Loucy (cell line): Measurements from ENCODE around the gene SPRR1A.

ENCODE experiments used
- H2AFZ ChIP-seq: fragments of 200-600 bp; sonication (generic); 2 replicates; pipeline ENCODE4 v1.6.0; 2016; ENCODE audit warnings: antibody characterized with exemption, mild to moderate bottlenecking, low read length, moderate library complexity
- H3F3A ChIP-seq: fragments of 200-600 bp; 2 replicates; pipeline ENCODE4 v1.6.0; 2016; ENCODE audit warnings: antibody characterized with exemption, low read depth, mild to moderate bottlenecking
- H3K27me3 ChIP-seq: fragments of 200-600 bp; sonication (generic); 2 replicates; pipeline ENCODE4 v1.6.1; 2014; ENCODE audit warnings: low read length, mild to moderate bottlenecking; ENCODE audit not compliant: insufficient read depth, poor library complexity, severe bottlenecking
- H3K36me3 ChIP-seq: fragments of 200-600 bp; sonication (generic); 2 replicates; pipeline ENCODE4 v1.6.1; 2016; ENCODE audit warnings: low read length; ENCODE audit not compliant: insufficient read depth
- H3K4me1 ChIP-seq: fragments of 200-600 bp; sonication (generic); 2 replicates; pipeline ENCODE4 v1.5.1; 2014; ENCODE audit warnings: low read length, mild to moderate bottlenecking; ENCODE audit not compliant: insufficient read depth, poor library complexity, severe bottlenecking
- H3K4me2 ChIP-seq: fragments of 200-600 bp; sonication (generic); 2 replicates; pipeline ENCODE4 v1.6.0; 2014; ENCODE audit warnings: antibody characterized with exemption, low read length, low read depth, mild to moderate bottlenecking; ENCODE audit not compliant: poor library complexity, severe bottlenecking
- H3K4me3 ChIP-seq: fragments of 200-600 bp; sonication (generic); 2 replicates; pipeline ENCODE4 v1.5.1; 2014; ENCODE audit warnings: low read length, mild to moderate bottlenecking, mixed read lengths; ENCODE audit not compliant: poor library complexity, severe bottlenecking
- H3K79me2 ChIP-seq: fragments of 200-600 bp; sonication (generic); 2 replicates; pipeline ENCODE4 v1.6.1; 2014; ENCODE audit warnings: low read length; ENCODE audit not compliant: insufficient read depth
- H3K9ac ChIP-seq: fragments of 200-600 bp; sonication (generic); 2 replicates; pipeline ENCODE4 v1.6.0; 2014; ENCODE audit warnings: mild to moderate bottlenecking, low read depth, low read length, moderate library complexity; ENCODE audit not compliant: poor library complexity, severe bottlenecking
- H3K9me2 ChIP-seq: fragments of 200-600 bp; sonication (generic); replicated peaks from 2 replicates; pipeline ENCODE4 v1.6.1; 2016; ENCODE audit warnings: low read depth, low read length, mixed read lengths
- H3K9me3 ChIP-seq: fragments of 200-600 bp; sonication (generic); 2 replicates; pipeline ENCODE4 v1.6.1; 2014; ENCODE audit warnings: mild to moderate bottlenecking, antibody characterized with exemption, low read length, low read depth; ENCODE audit not compliant: insufficient read depth
- H4K20me1 ChIP-seq: fragments of 200-600 bp; sonication (generic); 2 replicates; pipeline ENCODE4 v1.6.0; 2014; ENCODE audit warnings: antibody characterized with exemption, low read length, mild to moderate bottlenecking; ENCODE audit not compliant: insufficient read depth, poor library complexity, severe bottlenecking
- EZH2phosphoT487 ChIP-seq: fragments of 200-600 bp; IDR thresholded peaks from 2 replicates; pipeline ENCODE4 v1.6.1; 2018; ENCODE audit warnings: antibody characterized with exemption, mild to moderate bottlenecking, moderate library complexity, borderline replicate concordance
- TF ChIP-seq, protein P1 (sequence below): fragments of 200-600 bp; sonication (generic); conservative IDR thresholded peaks from 2 replicates; pipeline ENCODE4 v1.5.1; 2014; ENCODE audit warnings: mild to moderate bottlenecking, antibody characterized with exemption, low read length

SPRR1A gene

GRCh38 chr1:153024413-153024812, 40.5 kb downstream of the SPRR1A start:
- Histone ChIP-seq H3K4me2 (no peak overlapping the region), H3F3A (no peaks in the 10 kb centered on the region), H3K4me1 (no peaks in the 10 kb centered on the region), H3K79me2 (no peaks in the 10 kb centered on the region), H2AFZ (no peak overlapping the region), H3K4me3 (no peak overlapping the region), H3K9ac (no peak overlapping the region), H3K36me3 (no peaks in the 10 kb centered on the region), H3K27me3 (no peaks in the 10 kb centered on the region), H4K20me1 (no peaks in the 10 kb centered on the region), H3K9me3 (no peaks in the 10 kb centered on the region), H3K9me2 (no peaks in the 10 kb centered on the region)
- no peak for TF ChIP-seq EZH2phosphoT487
- TF ChIP-seq, protein P1, sequence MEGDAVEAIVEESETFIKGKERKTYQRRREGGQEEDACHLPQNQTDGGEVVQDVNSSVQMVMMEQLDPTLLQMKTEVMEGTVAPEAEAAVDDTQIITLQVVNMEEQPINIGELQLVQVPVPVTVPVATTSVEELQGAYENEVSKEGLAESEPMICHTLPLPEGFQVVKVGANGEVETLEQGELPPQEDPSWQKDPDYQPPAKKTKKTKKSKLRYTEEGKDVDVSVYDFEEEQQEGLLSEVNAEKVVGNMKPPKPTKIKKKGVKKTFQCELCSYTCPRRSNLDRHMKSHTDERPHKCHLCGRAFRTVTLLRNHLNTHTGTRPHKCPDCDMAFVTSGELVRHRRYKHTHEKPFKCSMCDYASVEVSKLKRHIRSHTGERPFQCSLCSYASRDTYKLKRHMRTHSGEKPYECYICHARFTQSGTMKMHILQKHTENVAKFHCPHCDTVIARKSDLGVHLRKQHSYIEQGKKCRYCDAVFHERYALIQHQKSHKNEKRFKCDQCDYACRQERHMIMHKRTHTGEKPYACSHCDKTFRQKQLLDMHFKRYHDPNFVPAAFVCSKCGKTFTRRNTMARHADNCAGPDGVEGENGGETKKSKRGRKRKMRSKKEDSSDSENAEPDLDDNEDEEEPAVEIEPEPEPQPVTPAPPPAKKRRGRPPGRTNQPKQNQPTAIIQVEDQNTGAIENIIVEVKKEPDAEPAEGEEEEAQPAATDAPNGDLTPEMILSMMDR = no peak

GRCh38 chr1:153025797-153026196, 41.9 kb downstream of the SPRR1A start:
- no peaks in the 10 kb centered on the region for H3K79me2 ChIP-seq
- no peaks in the 10 kb centered on the region for H3K4me1 ChIP-seq
- H2AFZ ChIP-seq = no peak overlapping the region
- TF ChIP-seq, protein P1 = no peak
- H3K9ac ChIP-seq = no peak overlapping the region
- no peak overlapping the region for H3K4me2 ChIP-seq
- no peak overlapping the region for H3K4me3 ChIP-seq
- no peaks in the 10 kb centered on the region for H3F3A ChIP-seq
- H4K20me1 ChIP-seq = no peaks in the 10 kb centered on the region
- no peaks in the 10 kb centered on the region for H3K9me3 ChIP-seq
- H3K36me3 ChIP-seq = no peaks in the 10 kb centered on the region
- H3K27me3 ChIP-seq = no peaks in the 10 kb centered on the region
- H3K9me2 ChIP-seq = no peaks in the 10 kb centered on the region

DNA sequence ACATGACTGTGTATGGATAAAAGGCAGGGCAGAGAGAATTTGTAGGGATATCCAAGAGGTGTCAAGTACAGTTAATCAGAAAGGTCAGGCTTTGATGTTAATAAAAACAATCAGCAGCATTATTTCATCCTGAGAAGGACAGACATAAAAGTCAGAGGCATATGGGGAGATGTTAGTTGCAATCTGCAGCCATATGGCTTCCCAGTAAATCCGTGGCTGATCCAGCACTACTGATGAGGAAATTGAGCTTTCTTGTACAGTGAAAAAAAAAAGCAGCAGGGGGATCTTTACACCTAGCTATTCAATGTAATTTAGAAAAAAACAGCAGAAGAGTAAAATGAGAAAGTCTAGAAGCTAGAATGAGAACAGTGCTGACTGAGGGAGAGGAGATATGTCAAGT, 44.9 kb downstream of the SPRR1A start:
- Histone ChIP-seq H3K9me2 (no peaks in the 10 kb centered on the region), H3F3A (no peaks in the 10 kb centered on the region), H3K9me3 (no peaks in the 10 kb centered on the region), H3K4me3 (no peak overlapping the region), H2AFZ (no peak overlapping the region), H4K20me1 (no peaks in the 10 kb centered on the region), H3K4me2 (no peak overlapping the region), H3K27me3 (no peaks in the 10 kb centered on the region), H3K36me3 (no peaks in the 10 kb centered on the region), H3K9ac (no peak overlapping the region), H3K79me2 (no peaks in the 10 kb centered on the region), H3K4me1 (no peaks in the 10 kb centered on the region)
- TF ChIP-seq, protein P1 = no peak
- no peak for TF ChIP-seq EZH2phosphoT487
